GM04503 (cell line): ENCODE data around the gene FOXRED1.
"Not testable (repeated sequence)": the region's sequence is repeated elsewhere in the genome, so short reads cannot be mapped to it uniquely, and the experiment has no call there.

ENCODE experiments used
- DNase-seq: peaks from one replicate; pipeline ENCODE4 v3.0.0-alpha.2; 2012; ENCODE audit warnings: low read depth

Gene FOXRED1

GRCh38 chr11:126277322-126277721, 8.4 kb downstream of the FOXRED1 start:
- DNase-seq, result no peak

GRCh38 chr11:126277780-126278179, 8.8 kb downstream of the FOXRED1 start:
- no peak for DNase-seq

- no peak for DNase-seq
These were observed 10.2 kb downstream of the FOXRED1 start for GRCh38 chr11:126279191-126279590.

- DNase-seq, result no peak
These were observed 11.6 kb downstream of the FOXRED1 start for GRCh38 chr11:126280595-126280994.

GRCh38 chr11:126281245-126281644, 12.3 kb downstream of the FOXRED1 start:
- no peak for DNase-seq

- DNase-seq, result no peak
These were observed 12.8 kb downstream of the FOXRED1 start for GRCh38 chr11:126281666-126282175.

- DNase-seq, result no peak
These were observed 13.4 kb downstream of the FOXRED1 start for GRCh38 chr11:126282361-126282735.

GRCh38 chr11:126282736-126283591, 14.0 kb downstream of the FOXRED1 start, which contains the start of gene TIRAP:
TIRAP (plus strand) TSS chr11:126283093; CDS start chr11:126290895, 7,802 bp downstream.
- DNase-seq, result no peak

GRCh38 chr11:126284829-126285228, 15.9 kb downstream of the FOXRED1 start:
- DNase-seq, result peak; percentile 78

GRCh38 chr11:126288237-126288636, 19.3 kb downstream of the FOXRED1 start:
- no peak for DNase-seq

- no peak for DNase-seq
These were observed 21.9 kb downstream of the FOXRED1 start for GRCh38 chr11:126290887-126291286.

GRCh38 chr11:126293726-126294125, 24.8 kb downstream of the FOXRED1 start:
- DNase-seq, result no peak

GRCh38 chr11:126297004-126297403, 28.1 kb downstream of the FOXRED1 start:
- DNase-seq, result no peak

GRCh38 chr11:126303623-126304456, 34.9 kb downstream of the FOXRED1 start, which contains the start of gene DCPS:
DCPS (plus strand) TSS chr11:126304060; CDS start chr11:126304081, 21 bp downstream.
- DNase-seq, result peak; percentile 73

- no peak for DNase-seq
These were observed 35.6 kb downstream of the FOXRED1 start for GRCh38 chr11:126304457-126305075.

GRCh38 chr11:126305699-126306098, 36.7 kb downstream of the FOXRED1 start:
- DNase-seq, result no peak

GRCh38 chr11:126307706-126308105, 38.8 kb downstream of the FOXRED1 start:
- no peak for DNase-seq

- no peak for DNase-seq
These were observed 39.3 kb downstream of the FOXRED1 start for GRCh38 chr11:126308271-126308671.

- not testable (repeated sequence) for DNase-seq
These were observed 39.8 kb downstream of the FOXRED1 start for GRCh38 chr11:126308771-126309170.

GRCh38 chr11:126310200-126310991, 41.4 kb downstream of the FOXRED1 start:
- DNase-seq, result no peak

- no peak for DNase-seq
These were observed 42.0 kb downstream of the FOXRED1 start for GRCh38 chr11:126310992-126311310.
